ENCODE data around the gene RAB1B.
"Not testable (repeated sequence)": the region's sequence is repeated elsewhere in the genome, so short reads cannot be mapped to it uniquely, and the experiment has no call there.

The RAB1B gene

GRCh38 chr11:66243782-66244535, 24.5 kb upstream of the RAB1B start:
- H3K4me3 Mint-ChIP-seq, result no peak overlapping the region
- DNase-seq (ENCODE audit: low spot score in 2 of 2) (no peak), ATAC-seq (replicated peaks; ENCODE audit: extremely low read depth, poor library complexity, severe bottlenecking) (no peak)
- H3K4me1 Mint-ChIP-seq, result no peaks in the 10 kb centered on the region
- no peaks in the 10 kb centered on the region for H3K27me3 Mint-ChIP-seq
- peak overlapping the region; percentile 47 for H3K27ac Mint-ChIP-seq (ENCODE audit: low read depth)
- H3K9me3 Mint-ChIP-seq, result no peaks in the 10 kb centered on the region
- peaks cover 41% of the 10 kb centered on the region for H3K36me3 Mint-ChIP-seq (ENCODE audit: insufficient read depth)

GRCh38 chr11:66247295-66247694, 21.1 kb upstream of the RAB1B start:
- ATAC-seq (replicated peaks; ENCODE audit: extremely low read depth, poor library complexity, severe bottlenecking), result no peak
- no peak for DNase-seq (ENCODE audit: low spot score in 2 of 2)
- Mint-ChIP-seq H3K4me3 (no peak overlapping the region), H3K36me3 (ENCODE audit: insufficient read depth) (peaks cover 43% of the 10 kb centered on the region), H3K27me3 (no peaks in the 10 kb centered on the region), H3K4me1 (peaks cover 7% of the 10 kb centered on the region), H3K27ac (ENCODE audit: low read depth) (peak overlapping the region; percentile 26), H3K9me3 (no peaks in the 10 kb centered on the region)

- Mint-ChIP-seq H3K9me3 (no peaks in the 10 kb centered on the region), H3K4me1 (peaks cover 7% of the 10 kb centered on the region), H3K36me3 (ENCODE audit: insufficient read depth) (peaks cover 39% of the 10 kb centered on the region), H3K27me3 (no peaks in the 10 kb centered on the region), H3K4me3 (no peak overlapping the region), H3K27ac (ENCODE audit: low read depth) (peak overlapping the region; percentile 26)
- no peak for DNase-seq (ENCODE audit: low spot score in 2 of 2)
- ATAC-seq (replicated peaks; ENCODE audit: extremely low read depth, poor library complexity, severe bottlenecking), result no peak
Observed at GRCh38 chr11:66247801-66248200, 20.6 kb upstream of the RAB1B start.

GRCh38 chr11:66248903-66249302, 19.5 kb upstream of the RAB1B start:
- Mint-ChIP-seq H3K27me3 (no peaks in the 10 kb centered on the region), H3K4me1 (peaks cover 7% of the 10 kb centered on the region), H3K4me3 (no peak overlapping the region), H3K9me3 (no peaks in the 10 kb centered on the region), H3K27ac (ENCODE audit: low read depth) (no peak overlapping the region), H3K36me3 (ENCODE audit: insufficient read depth) (peaks cover 37% of the 10 kb centered on the region)
- DNase-seq (ENCODE audit: low spot score in 2 of 2), result no peak
- ATAC-seq (replicated peaks; ENCODE audit: extremely low read depth, poor library complexity, severe bottlenecking), result no peak

- no peak for ATAC-seq (replicated peaks; ENCODE audit: extremely low read depth, poor library complexity, severe bottlenecking)
- Mint-ChIP-seq H3K27ac (ENCODE audit: low read depth) (no peak overlapping the region), H3K4me1 (peaks cover 16% of the 10 kb centered on the region), H3K27me3 (no peaks in the 10 kb centered on the region), H3K9me3 (no peaks in the 10 kb centered on the region), H3K36me3 (ENCODE audit: insufficient read depth) (peaks cover 26% of the 10 kb centered on the region), H3K4me3 (no peak overlapping the region)
- DNase-seq (ENCODE audit: low spot score in 2 of 2), result no peak
Observed at GRCh38 chr11:66251809-66252208, 16.6 kb upstream of the RAB1B start.

GRCh38 chr11:66253081-66253480, 15.4 kb upstream of the RAB1B start:
- Mint-ChIP-seq H3K4me3 (peak overlapping the region; percentile 23), H3K4me1 (peaks cover 19% of the 10 kb centered on the region), H3K36me3 (ENCODE audit: insufficient read depth) (peaks cover 31% of the 10 kb centered on the region), H3K27ac (ENCODE audit: low read depth) (peak overlapping the region; percentile 17)
- not testable (repeated sequence) for ATAC-seq (replicated peaks; ENCODE audit: extremely low read depth, poor library complexity, severe bottlenecking); H3K9me3 Mint-ChIP-seq; DNase-seq (ENCODE audit: low spot score in 2 of 2); H3K27me3 Mint-ChIP-seq

GRCh38 chr11:66258473-66258893, 10.0 kb upstream of the RAB1B start:
- Mint-ChIP-seq H3K9me3 (no peaks in the 10 kb centered on the region), H3K4me1 (peaks cover 32% of the 10 kb centered on the region), H3K27ac (ENCODE audit: low read depth) (peak overlapping the region; percentile 96), H3K27me3 (no peaks in the 10 kb centered on the region), H3K36me3 (ENCODE audit: insufficient read depth) (peaks cover 38% of the 10 kb centered on the region), H3K4me3 (peak overlapping the region; percentile 84)
- no peak for DNase-seq (ENCODE audit: low spot score in 2 of 2)
- ATAC-seq (replicated peaks; ENCODE audit: extremely low read depth, poor library complexity, severe bottlenecking), result no peak

GRCh38 chr11:66259225-66259624, 9.2 kb upstream of the RAB1B start:
- Mint-ChIP-seq H3K4me1 (peaks cover 32% of the 10 kb centered on the region), H3K27ac (ENCODE audit: low read depth) (peak overlapping the region; percentile 75), H3K27me3 (no peaks in the 10 kb centered on the region), H3K9me3 (no peaks in the 10 kb centered on the region), H3K4me3 (peak overlapping the region; percentile 84), H3K36me3 (ENCODE audit: insufficient read depth) (peaks cover 42% of the 10 kb centered on the region)
- ATAC-seq (replicated peaks; ENCODE audit: extremely low read depth, poor library complexity, severe bottlenecking), result no peak
- DNase-seq (ENCODE audit: low spot score in 2 of 2), result no peak

GRCh38 chr11:66259956-66260355, 8.5 kb upstream of the RAB1B start:
- ATAC-seq (replicated peaks; ENCODE audit: extremely low read depth, poor library complexity, severe bottlenecking) (no peak), DNase-seq (ENCODE audit: low spot score in 2 of 2) (no peak)
- Mint-ChIP-seq H3K36me3 (ENCODE audit: insufficient read depth) (peaks cover 47% of the 10 kb centered on the region), H3K27me3 (no peaks in the 10 kb centered on the region), H3K4me1 (peaks cover 32% of the 10 kb centered on the region), H3K9me3 (no peaks in the 10 kb centered on the region), H3K27ac (ENCODE audit: low read depth) (peak overlapping the region; percentile 75), H3K4me3 (no peak overlapping the region)

GRCh38 chr11:66261578-66261977, 6.9 kb upstream of the RAB1B start:
- no peaks in the 10 kb centered on the region for H3K9me3 Mint-ChIP-seq
- DNase-seq (ENCODE audit: low spot score in 2 of 2) (no peak), ATAC-seq (replicated peaks; ENCODE audit: extremely low read depth, poor library complexity, severe bottlenecking) (no peak)
- no peak overlapping the region for H3K27ac Mint-ChIP-seq (ENCODE audit: low read depth)
- no peaks in the 10 kb centered on the region for H3K27me3 Mint-ChIP-seq
- H3K36me3 Mint-ChIP-seq (ENCODE audit: insufficient read depth), result peaks cover 44% of the 10 kb centered on the region
- no peak overlapping the region for H3K4me3 Mint-ChIP-seq
- peaks cover 25% of the 10 kb centered on the region for H3K4me1 Mint-ChIP-seq

GRCh38 chr11:66262191-66262590, 6.2 kb upstream of the RAB1B start:
- peaks cover 26% of the 10 kb centered on the region for H3K4me1 Mint-ChIP-seq
- DNase-seq (ENCODE audit: low spot score in 2 of 2) (no peak), ATAC-seq (replicated peaks; ENCODE audit: extremely low read depth, poor library complexity, severe bottlenecking) (no peak)
- no peak overlapping the region for H3K27ac Mint-ChIP-seq (ENCODE audit: low read depth)
- no peaks in the 10 kb centered on the region for H3K9me3 Mint-ChIP-seq
- peaks cover 42% of the 10 kb centered on the region for H3K36me3 Mint-ChIP-seq (ENCODE audit: insufficient read depth)
- H3K27me3 Mint-ChIP-seq, result no peaks in the 10 kb centered on the region
- H3K4me3 Mint-ChIP-seq, result no peak overlapping the region

GRCh38 chr11:66262696-66263095, 5.7 kb upstream of the RAB1B start:
- no peaks in the 10 kb centered on the region for H3K27me3 Mint-ChIP-seq
- peaks cover 40% of the 10 kb centered on the region for H3K36me3 Mint-ChIP-seq (ENCODE audit: insufficient read depth)
- peaks cover 31% of the 10 kb centered on the region for H3K4me1 Mint-ChIP-seq

GRCh38 chr11:66263231-66263630, 5.2 kb upstream of the RAB1B start:
- Mint-ChIP-seq H3K27me3 (no peaks in the 10 kb centered on the region), H3K4me3 (no peak overlapping the region), H3K4me1 (peaks cover 36% of the 10 kb centered on the region), H3K36me3 (ENCODE audit: insufficient read depth) (peaks cover 40% of the 10 kb centered on the region), H3K27ac (ENCODE audit: low read depth) (no peak overlapping the region), H3K9me3 (no peaks in the 10 kb centered on the region)
- no peak for DNase-seq (ENCODE audit: low spot score in 2 of 2)
- ATAC-seq (replicated peaks; ENCODE audit: extremely low read depth, poor library complexity, severe bottlenecking), result no peak

More at GRCh38 chr11:66262696-66263095, 5.7 kb upstream of the RAB1B start:
- DNase-seq (ENCODE audit: low spot score in 2 of 2), result no peak
- Mint-ChIP-seq H3K4me3 (no peak overlapping the region), H3K9me3 (no peaks in the 10 kb centered on the region), H3K27ac (ENCODE audit: low read depth) (no peak overlapping the region)
- ATAC-seq (replicated peaks; ENCODE audit: extremely low read depth, poor library complexity, severe bottlenecking), result no peak

Measured in central memory CD8-positive, alpha-beta T cell (primary cell).